Fibroblast of villous mesenchyme (primary cell): ENCODE data around the gene JPH4. TPM values are rescaled to one million over a fixed set of nuclear protein-coding genes. Genes with fewer than 3 reads are reported as not detected.

ENCODE experiments used
- DNase-seq: peaks from one replicate; pipeline ENCODE4 v3.0.0-alpha.2; 2010; ENCODE audit warnings: low read depth
- H3K4me3 ChIP-seq: 2 replicates; pipeline ENCODE4 v1.5.1; 2011; ENCODE audit warnings: low read depth, mild to moderate bottlenecking, low read length
- CTCF ChIP-seq: IDR thresholded peaks from 2 replicates; pipeline ENCODE4 v1.5.1; 2012; ENCODE audit warnings: low read depth, mild to moderate bottlenecking, low read length; ENCODE audit not compliant: insufficient read depth
- total RNA-seq: library from RNA; depleted of rRNA; stranded (reverse); fragments of >200 nt; gene quantifications from 2 replicates; pipeline ENCODE4 v1.2.3, GENCODE V29; 2012

JPH4 gene
- total RNA-seq, 1 donor: not detected

- DNase-seq: peak; percentile 49
- TF ChIP-seq CTCF: peak; percentile 93
- no peak overlapping the region for H3K4me3 ChIP-seq
Measured at GRCh38 chr14:23559010-23559925, 19.3 kb downstream of the JPH4 start.

GRCh38 chr14:23558346-23559009 is 20.1 kb downstream of the JPH4 start:
- DNase-seq: no peak
- H3K4me3 ChIP-seq: no peak overlapping the region
- TF ChIP-seq CTCF: no peak

GRCh38 chr14:23557946-23558345 is 20.6 kb downstream of the JPH4 start:
- TF ChIP-seq CTCF: no peak
- no peak overlapping the region for H3K4me3 ChIP-seq
- no peak for DNase-seq

GRCh38 chr14:23557521-23557920 is 21.1 kb downstream of the JPH4 start:
- no peak overlapping the region for H3K4me3 ChIP-seq
- DNase-seq: no peak
- TF ChIP-seq CTCF: no peak

- no peak for TF ChIP-seq CTCF
- H3K4me3 ChIP-seq: peak overlapping the region; percentile 91
- DNase-seq: no peak
Measured at GRCh38 chr14:23556700-23557440, 21.7 kb downstream of the JPH4 start.

- TF ChIP-seq CTCF: no peak
- H3K4me3 ChIP-seq: peak within 1 kb of the TSS; percentile 91
- DNase-seq: peak; percentile 88
Measured at GRCh38 chr14:23555882-23556699, 22.5 kb downstream of the JPH4 start, which contains the start of gene THTPA. TSS of gene THTPA (plus strand) at chr14:23556271. CDS start at chr14:23556758, 487 bp downstream.
